Activated CD8-positive, alpha-beta T cell treated with anti-CD3 and anti-CD28 coated beads for 36 hours (primary cell): ENCODE results near the gene LDLRAD2. TPM values are rescaled to one million over a fixed set of nuclear protein-coding genes. Genes with fewer than 3 reads are reported as not detected.

Experiments used
- ATAC-seq: fragments of 200-7000 bp; cut with Tn5 transposase; one replicate; pipeline ENCODE4 v1.10.0; 2021; ENCODE audit warnings: mild to moderate bottlenecking, moderate library complexity
- CTCF ChIA-PET: fragments of 350-600 bp; sonication (Branson Sonifier 250); formaldehyde crosslinking; loops from one replicate; lab custom pipeline; 2021; ENCODE audit warnings: antibody characterized with exemption; lab: Charles Lee
- POLR2A ChIA-PET: fragments of 350-600 bp; sonication (Branson Sonifier 250); formaldehyde crosslinking; loops from one replicate; lab custom pipeline; 2021; ENCODE audit warnings: antibody characterized with exemption; lab: Charles Lee
- DNase-seq: peaks from one replicate; pipeline ENCODE4 v3.0.0-alpha.2; 2020
- H3K27ac Mint-ChIP-seq: one replicate; pipeline ENCODE4 v1.8.0; 2021; ENCODE audit warnings: mild to moderate bottlenecking, mixed read lengths
- H3K27me3 Mint-ChIP-seq: one replicate; pipeline ENCODE4 v1.8.0; 2021; ENCODE audit warnings: mixed read lengths
- H3K36me3 Mint-ChIP-seq: one replicate; pipeline ENCODE4 v1.8.0; 2021; ENCODE audit warnings: low read depth, mixed read lengths
- H3K4me1 Mint-ChIP-seq: one replicate; pipeline ENCODE4 v1.8.0; 2021; ENCODE audit warnings: low read depth, mixed read lengths
- H3K4me3 Mint-ChIP-seq: one replicate; pipeline ENCODE4 v1.8.0; 2021; ENCODE audit warnings: mild to moderate bottlenecking, moderate library complexity, mixed read lengths
- H3K9me3 Mint-ChIP-seq: one replicate; pipeline ENCODE4 v1.8.0; 2021; ENCODE audit warnings: mixed read lengths
- CTCF ChIP-seq: fragments of 200-600 bp; IDR thresholded peaks from one replicate; pipeline ENCODE4 v1.8.0; 2022; ENCODE audit warnings: antibody characterized with exemption, mild to moderate bottlenecking
- intact Hi-C: fragments of 100-400 bp; cut with micrococcal nuclease; formaldehyde crosslinking; loops from one replicate; pipeline ENCODE4 v1.10.0; 2022
- total RNA-seq, 2 experiments: library from RNA; stranded (reverse); gene quantifications; one replicate each; pipeline ENCODE4 v1.2.3, GENCODE V29; 2021

The LDLRAD2 gene
- total RNA-seq, 2 experiments from 2014 or later, result 0.07 TPM; not detected in 1

GRCh38 chr1:21873761-21874160 lies 61.7 kb downstream of the LDLRAD2 start:
- DNase-seq (no peak), ATAC-seq (no peak)
- CTCF ChIA-PET, result no interaction called here
- Mint-ChIP-seq H3K27me3 (no peaks in the 10 kb centered on the region), H3K4me3 (no peak overlapping the region), H3K27ac (no peak overlapping the region), H3K4me1 (peaks cover 5% of the 10 kb centered on the region), H3K9me3 (no peaks in the 10 kb centered on the region), H3K36me3 (no peaks in the 10 kb centered on the region)
- intact Hi-C loops, result no loop called here
- POLR2A ChIA-PET, result no interaction called here
- TF ChIP-seq CTCF, result no peak

GRCh38 chr1:21874328-21874727 lies 62.3 kb downstream of the LDLRAD2 start:
- no peak for ATAC-seq
- DNase-seq, result no peak
- Mint-ChIP-seq H3K27ac (no peak overlapping the region), H3K4me1 (peaks cover 5% of the 10 kb centered on the region), H3K4me3 (no peak overlapping the region), H3K36me3 (no peaks in the 10 kb centered on the region), H3K9me3 (no peaks in the 10 kb centered on the region), H3K27me3 (no peaks in the 10 kb centered on the region)
- ChIA-PET CTCF (no interaction called here), POLR2A (no interaction called here)
- intact Hi-C loops, result no loop called here
- TF ChIP-seq CTCF, result no peak

Other genes starting within 250 kb of the LDLRAD2 start
- gene RAP1GAP, start 142.9 kb upstream of the LDLRAD2 start, total RNA-seq, result 1 to 10 TPM; 1.3 to 1.6 TPM
- 10 to 100 TPM; 72.1 to 72.4 TPM for gene USP48, start 29.1 kb upstream of the LDLRAD2 start, total RNA-seq
- 10 to 100 TPM; 52.1 to 59.0 TPM for gene HSPG2, start 125.0 kb downstream of the LDLRAD2 start, total RNA-seq
- gene CELA3B, start 164.8 kb downstream of the LDLRAD2 start, total RNA-seq, result not detected
- not detected for gene CELA3A, start 189.4 kb downstream of the LDLRAD2 start, total RNA-seq
- 100 to 1,000 TPM; 292 to 310 TPM for gene CDC42, start 240.4 kb downstream of the LDLRAD2 start, total RNA-seq